Karpas-422 (cell line): Measurements from ENCODE around the gene ALDH1A1. TPM values are rescaled to one million over a fixed set of nuclear protein-coding genes. Genes with fewer than 3 reads are reported as not detected.

Experiments used
- DNase-seq: peaks from one replicate; pipeline ENCODE4 v3.0.0-alpha.2; 2015
- H2AFZ ChIP-seq: fragments of 200-600 bp; sonication (generic); 2 replicates; pipeline ENCODE4 v1.6.1; 2014; ENCODE audit warnings: antibody characterized with exemption, low read length, mixed read lengths
- H3K27ac ChIP-seq: fragments of 200-600 bp; sonication (generic); 2 replicates; pipeline ENCODE4 v1.5.1; 2014; ENCODE audit warnings: mild to moderate bottlenecking, low read length, moderate library complexity
- H3K27me3 ChIP-seq: fragments of 200-600 bp; sonication (generic); 2 replicates; pipeline ENCODE4 v1.6.1; 2014; ENCODE audit warnings: low read length, mixed read lengths
- H3K36me3 ChIP-seq: fragments of 200-600 bp; sonication (generic); 2 replicates; pipeline ENCODE4 v1.6.1; 2014; ENCODE audit warnings: low read length, mixed read lengths; ENCODE audit not compliant: insufficient read depth
- H3K4me1 ChIP-seq: fragments of 200-600 bp; sonication (generic); 2 replicates; pipeline ENCODE4 v1.6.1; 2014; ENCODE audit warnings: mild to moderate bottlenecking, low read length, mixed read lengths
- H3K4me2 ChIP-seq: fragments of 200-600 bp; sonication (generic); 2 replicates; pipeline ENCODE4 v1.6.1; 2014; ENCODE audit warnings: low read length, low read depth, mild to moderate bottlenecking; ENCODE audit not compliant: poor library complexity, severe bottlenecking
- H3K4me3 ChIP-seq: fragments of 200-600 bp; sonication (generic); 2 replicates; pipeline ENCODE4 v1.5.1; 2014; ENCODE audit warnings: mild to moderate bottlenecking, antibody characterized with exemption, low read length, mixed read lengths
- H3K79me2 ChIP-seq: fragments of 200-600 bp; sonication (generic); 2 replicates; pipeline ENCODE4 v1.6.1; 2014; ENCODE audit warnings: mild to moderate bottlenecking, low read length, mixed read lengths
- H3K9ac ChIP-seq: fragments of 200-600 bp; sonication (generic); 2 replicates; pipeline ENCODE4 v1.6.0; 2014; ENCODE audit warnings: low read length
- H3K9me2 ChIP-seq: fragments of 200-600 bp; sonication (generic), shearing (Covaris generic); replicated peaks from 2 replicates; pipeline ENCODE4 v1.6.0; 2014; ENCODE audit warnings: mild to moderate bottlenecking, low read length, moderate library complexity; ENCODE audit not compliant: insufficient read depth
- H3K9me3 ChIP-seq: fragments of 300-700, 200-600 bp; sonication (generic); 2 replicates; pipeline ENCODE4 v1.6.1; 2014; ENCODE audit warnings: low read length, mixed read lengths
- H4K20me1 ChIP-seq: fragments of 200-600 bp; sonication (generic); 2 replicates; pipeline ENCODE4 v1.6.1; 2014; ENCODE audit warnings: mild to moderate bottlenecking, antibody characterized with exemption, low read length, low read depth; ENCODE audit not compliant: insufficient read depth
- total RNA-seq: library from RNA; depleted of rRNA; stranded (reverse); fragments of >200 nt; shearing (Covaris generic); gene quantifications from 2 replicates; pipeline ENCODE4 v1.2.3, GENCODE V29; 2014; ENCODE audit warnings: low replicate concordance

The ALDH1A1 gene
- total RNA-seq, 1 experiment from 2014 or later = not detected

- H3K9ac ChIP-seq = no peak overlapping the region
- H3K36me3 ChIP-seq = no peaks in the 10 kb centered on the region
- H3K4me1 ChIP-seq = peaks cover 7% of the 10 kb centered on the region; the same call in 1 of the 2 replicates
- DNase-seq = no peak
- H3K79me2 ChIP-seq = no peaks in the 10 kb centered on the region
- no peaks in the 10 kb centered on the region for H3K27me3 ChIP-seq
- H2AFZ ChIP-seq = no peak overlapping the region
- H3K4me3 ChIP-seq = no peak overlapping the region
- H3K4me2 ChIP-seq = no peak overlapping the region
- H3K27ac ChIP-seq = no peak overlapping the region
- H3K9me2 ChIP-seq = no peaks in the 10 kb centered on the region
- H4K20me1 ChIP-seq = no peaks in the 10 kb centered on the region
- no peaks in the 10 kb centered on the region for H3K9me3 ChIP-seq
These were observed 19.8 kb upstream of the ALDH1A1 start for GRCh38 chr9:72972636-72973035.

- Histone ChIP-seq H3K4me2 (no peak overlapping the region), H3K4me3 (no peak overlapping the region)
These were observed 18.6 kb upstream of the ALDH1A1 start for GRCh38 chr9:72971411-72971810.

GRCh38 chr9:72960446-72960845, 7.6 kb upstream of the ALDH1A1 start:
- H3K27me3 ChIP-seq = no peaks in the 10 kb centered on the region
- no peaks in the 10 kb centered on the region for H3K9me2 ChIP-seq
- no peak overlapping the region for H3K4me3 ChIP-seq
- no peak overlapping the region for H3K9ac ChIP-seq
- DNase-seq = no peak
- no peak overlapping the region for H3K4me2 ChIP-seq
- no peaks in the 10 kb centered on the region for H3K79me2 ChIP-seq
- no peaks in the 10 kb centered on the region for H3K9me3 ChIP-seq
- H2AFZ ChIP-seq = no peak overlapping the region
- no peaks in the 10 kb centered on the region for H3K4me1 ChIP-seq
- no peaks in the 10 kb centered on the region for H4K20me1 ChIP-seq
- no peak overlapping the region for H3K27ac ChIP-seq
- no peaks in the 10 kb centered on the region for H3K36me3 ChIP-seq

More at GRCh38 chr9:72971411-72971810, 18.6 kb upstream of the ALDH1A1 start:
- Histone ChIP-seq H2AFZ (no peak overlapping the region), H3K27me3 (no peaks in the 10 kb centered on the region), H3K36me3 (no peaks in the 10 kb centered on the region), H3K9me3 (no peaks in the 10 kb centered on the region), H3K27ac (no peak overlapping the region), H3K9me2 (no peaks in the 10 kb centered on the region), H4K20me1 (no peaks in the 10 kb centered on the region), H3K79me2 (no peaks in the 10 kb centered on the region), H3K9ac (no peak overlapping the region), H3K4me1 (peaks cover 7% of the 10 kb centered on the region; the same call in 1 of the 2 replicates)
- DNase-seq = no peak

- Histone ChIP-seq H3K27me3 (no peaks in the 10 kb centered on the region), H3K27ac (no peak overlapping the region), H3K4me3 (no peak overlapping the region), H2AFZ (no peak overlapping the region), H3K9ac (no peak overlapping the region), H3K36me3 (no peaks in the 10 kb centered on the region), H3K9me3 (no peaks in the 10 kb centered on the region), H4K20me1 (no peaks in the 10 kb centered on the region), H3K79me2 (no peaks in the 10 kb centered on the region), H3K9me2 (no peaks in the 10 kb centered on the region), H3K4me2 (no peak overlapping the region), H3K4me1 (no peaks in the 10 kb centered on the region)
- DNase-seq = no peak
These were observed 5.8 kb upstream of the ALDH1A1 start for GRCh38 chr9:72958485-72959281.

DNA sequence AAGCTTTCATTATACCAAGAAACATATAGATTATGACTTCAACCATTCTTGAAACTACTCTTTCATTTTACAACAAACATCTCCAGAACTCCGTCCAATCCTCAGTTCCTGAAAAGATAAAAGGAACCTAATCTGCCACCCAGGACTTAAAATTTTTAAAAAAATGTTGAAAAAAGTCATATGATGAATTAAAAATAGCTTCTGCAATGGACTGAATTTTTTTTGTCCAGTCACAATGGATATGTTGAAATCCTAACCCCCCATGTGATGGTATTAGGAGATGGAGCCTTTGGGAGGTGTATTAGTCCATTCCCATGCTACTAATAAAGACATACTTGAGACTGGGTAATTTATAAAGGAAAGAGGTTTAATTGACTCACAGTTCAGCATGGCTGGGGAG, 2.7 kb upstream of the ALDH1A1 start:
- no peaks in the 10 kb centered on the region for H3K36me3 ChIP-seq
- no peaks in the 10 kb centered on the region for H3K27me3 ChIP-seq
- no peak overlapping the region for H3K4me2 ChIP-seq
- no peak overlapping the region for H3K4me3 ChIP-seq
- H2AFZ ChIP-seq = no peak overlapping the region
- H3K79me2 ChIP-seq = no peaks in the 10 kb centered on the region
- no peak overlapping the region for H3K27ac ChIP-seq
- H3K4me1 ChIP-seq = peaks cover 10% of the 10 kb centered on the region
- no peak for DNase-seq
- H3K9ac ChIP-seq = no peak overlapping the region
- no peaks in the 10 kb centered on the region for H4K20me1 ChIP-seq
- H3K9me2 ChIP-seq = no peaks in the 10 kb centered on the region
- H3K9me3 ChIP-seq = no peaks in the 10 kb centered on the region

DNA sequence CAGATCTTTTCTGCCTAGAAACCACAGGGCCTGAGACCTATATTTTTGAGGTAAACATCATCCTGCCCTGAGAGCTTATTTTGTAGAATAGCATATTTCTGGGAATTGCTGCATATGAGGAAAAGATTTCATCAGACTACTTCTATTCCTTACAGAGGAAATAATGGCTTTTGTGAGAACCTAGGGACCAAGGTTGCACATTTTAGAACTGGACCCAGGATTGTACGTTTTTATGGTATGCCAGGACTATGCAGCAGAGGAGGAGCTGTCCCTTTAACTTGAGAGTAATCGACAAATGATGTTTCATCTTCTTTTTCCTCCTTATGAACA, 2.2 kb upstream of the ALDH1A1 start:
- no peak for DNase-seq
- Histone ChIP-seq H3K36me3 (no peaks in the 10 kb centered on the region), H4K20me1 (no peaks in the 10 kb centered on the region), H3K9me2 (no peaks in the 10 kb centered on the region), H3K4me2 (no peak overlapping the region), H3K4me1 (peaks cover 10% of the 10 kb centered on the region), H3K27me3 (no peaks in the 10 kb centered on the region), H3K79me2 (no peaks in the 10 kb centered on the region), H3K4me3 (no peak overlapping the region), H2AFZ (no peak overlapping the region), H3K9me3 (no peaks in the 10 kb centered on the region), H3K27ac (no peak overlapping the region), H3K9ac (no peak overlapping the region)

DNA sequence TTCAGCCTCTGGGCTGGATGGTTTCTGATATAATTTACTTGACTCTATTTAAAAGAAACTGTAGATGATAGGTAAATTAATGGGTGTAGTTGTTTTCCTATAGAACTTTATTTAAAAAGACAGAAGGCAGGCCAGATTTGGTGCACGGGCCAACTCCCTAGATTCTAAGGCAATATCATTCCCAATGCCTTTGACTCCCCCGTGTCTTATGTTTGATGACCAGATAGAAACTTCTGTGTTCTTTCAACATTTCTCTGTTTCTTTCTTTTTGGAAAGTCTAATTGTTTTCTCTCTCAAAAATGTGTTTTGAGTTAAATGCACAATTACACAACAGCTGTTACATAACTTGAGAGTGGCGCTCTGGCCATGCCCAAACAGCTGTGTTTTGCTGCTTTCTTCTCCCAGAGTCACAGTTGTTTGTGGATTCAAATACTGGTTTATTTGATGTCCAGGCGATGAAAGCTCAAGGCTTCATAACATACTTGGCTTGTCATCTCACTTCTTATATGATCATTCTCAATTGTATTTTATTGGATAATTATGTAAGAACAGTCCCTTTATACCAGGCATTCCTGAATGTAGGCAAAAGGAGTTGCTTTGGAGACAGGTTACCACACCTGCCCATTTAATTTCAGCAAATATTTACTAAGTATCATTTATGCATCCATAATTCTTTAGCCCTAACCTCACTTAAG, 1.7 kb upstream of the ALDH1A1 start:
- Histone ChIP-seq H3K27ac (no peak overlapping the region), H3K79me2 (no peaks in the 10 kb centered on the region), H3K9me2 (no peaks in the 10 kb centered on the region), H3K4me2 (no peak overlapping the region), H3K9ac (no peak overlapping the region), H2AFZ (no peak overlapping the region), H3K9me3 (no peaks in the 10 kb centered on the region), H3K4me3 (no peak overlapping the region), H3K27me3 (no peaks in the 10 kb centered on the region), H3K4me1 (peaks cover 10% of the 10 kb centered on the region), H4K20me1 (no peaks in the 10 kb centered on the region), H3K36me3 (no peaks in the 10 kb centered on the region)
- DNase-seq = no peak

GRCh38 chr9:72952381-72952690, 517 bp downstream of the ALDH1A1 start:
- Histone ChIP-seq H3K4me1 (peaks cover 10% of the 10 kb centered on the region), H3K27me3 (no peaks in the 10 kb centered on the region), H3K9me3 (no peaks in the 10 kb centered on the region), H3K27ac (no peak overlapping the region), H3K79me2 (no peaks in the 10 kb centered on the region), H3K4me2 (no peak overlapping the region), H4K20me1 (no peaks in the 10 kb centered on the region), H3K9me2 (no peaks in the 10 kb centered on the region), H3K36me3 (no peaks in the 10 kb centered on the region), H3K4me3 (no peak overlapping the region), H2AFZ (no peak overlapping the region), H3K9ac (no peak overlapping the region)
- DNase-seq = no peak
